Stimulated activated memory B cell treated with anti-CD40 and anti-IgM and Interleukin-4, amounts not matched to agents 10 μg/mL and 1 μg/mL and 100 μg/mL, for 72 hours (primary cell): Measurements from ENCODE around the gene TRIM54.

ENCODE experiments used
- ATAC-seq: fragments of 150-1000 bp; cut with Tn5 transposase; 2 replicates; pipeline ENCODE4 v1.10.0; 2021
- H3K27ac Mint-ChIP-seq: one replicate; pipeline ENCODE4 v1.8.0; 2022; ENCODE audit warnings: mild to moderate bottlenecking, mixed read lengths
- H3K27me3 Mint-ChIP-seq: one replicate; pipeline ENCODE4 v1.8.0; 2022; ENCODE audit warnings: mixed read lengths
- H3K36me3 Mint-ChIP-seq: one replicate; pipeline ENCODE4 v1.8.0; 2022; ENCODE audit warnings: mixed read lengths
- H3K4me1 Mint-ChIP-seq: one replicate; pipeline ENCODE4 v1.8.0; 2022; ENCODE audit warnings: mixed read lengths
- H3K4me3 Mint-ChIP-seq: one replicate; pipeline ENCODE4 v1.8.0; 2022; ENCODE audit warnings: mild to moderate bottlenecking, moderate library complexity, mixed read lengths
- H3K9me3 Mint-ChIP-seq: one replicate; pipeline ENCODE4 v1.8.0; 2022; ENCODE audit warnings: mixed read lengths

The TRIM54 gene

GRCh38 chr2:27281855-27282559 is at the start of gene TRIM54:
TSS of gene TRIM54 (plus strand) at chr2:27282429. CDS start at chr2:27282732, 303 bp downstream.
- Mint-ChIP-seq H3K4me1 (peaks cover 9% of the 10 kb centered on the region), H3K36me3 (no peaks in the 10 kb centered on the region), H3K27me3 (peaks cover 41% of the 10 kb centered on the region), H3K27ac (no peak within 1 kb of the TSS), H3K4me3 (no peak within 1 kb of the TSS), H3K9me3 (no peaks in the 10 kb centered on the region)
- no peak for ATAC-seq

GRCh38 chr2:27233341-27233740 is 48.9 kb upstream of the TRIM54 start:
- Mint-ChIP-seq H3K4me3 (no peak overlapping the region), H3K4me1 (no peaks in the 10 kb centered on the region), H3K27ac (no peak overlapping the region), H3K9me3 (no peaks in the 10 kb centered on the region), H3K36me3 (peaks cover 77% of the 10 kb centered on the region), H3K27me3 (no peaks in the 10 kb centered on the region)
- ATAC-seq = no peak

- H3K36me3 Mint-ChIP-seq = peaks cover 88% of the 10 kb centered on the region
Measured at GRCh38 chr2:27236136-27236535, 46.1 kb upstream of the TRIM54 start.

GRCh38 chr2:27236626-27237025 is 45.6 kb upstream of the TRIM54 start:
- H3K4me3 Mint-ChIP-seq = no peak overlapping the region
- H3K36me3 Mint-ChIP-seq = peaks cover 88% of the 10 kb centered on the region
- H3K27ac Mint-ChIP-seq = no peak overlapping the region
- no peak for ATAC-seq
- no peaks in the 10 kb centered on the region for H3K27me3 Mint-ChIP-seq
- H3K4me1 Mint-ChIP-seq = no peaks in the 10 kb centered on the region
- H3K9me3 Mint-ChIP-seq = no peaks in the 10 kb centered on the region

More at GRCh38 chr2:27236136-27236535, 46.1 kb upstream of the TRIM54 start:
- no peaks in the 10 kb centered on the region for H3K27me3 Mint-ChIP-seq
- no peaks in the 10 kb centered on the region for H3K4me1 Mint-ChIP-seq
- H3K4me3 Mint-ChIP-seq = no peak overlapping the region
- H3K9me3 Mint-ChIP-seq = no peaks in the 10 kb centered on the region
- ATAC-seq = no peak
- H3K27ac Mint-ChIP-seq = no peak overlapping the region

- Mint-ChIP-seq H3K9me3 (no peaks in the 10 kb centered on the region), H3K27ac (no peak overlapping the region), H3K4me1 (no peaks in the 10 kb centered on the region), H3K4me3 (no peak overlapping the region), H3K27me3 (no peaks in the 10 kb centered on the region), H3K36me3 (peaks cover 88% of the 10 kb centered on the region)
- ATAC-seq = no peak
Measured at GRCh38 chr2:27237341-27237945, 44.8 kb upstream of the TRIM54 start.

- Mint-ChIP-seq H3K36me3 (peaks cover 89% of the 10 kb centered on the region), H3K27ac (no peak overlapping the region), H3K4me3 (no peak overlapping the region), H3K27me3 (no peaks in the 10 kb centered on the region), H3K9me3 (no peaks in the 10 kb centered on the region), H3K4me1 (no peaks in the 10 kb centered on the region)
- no peak for ATAC-seq
Measured at GRCh38 chr2:27238976-27239375, 43.3 kb upstream of the TRIM54 start.

- H3K27me3 Mint-ChIP-seq = no peaks in the 10 kb centered on the region
- no peak for ATAC-seq
- no peak overlapping the region for H3K27ac Mint-ChIP-seq
- peaks cover 82% of the 10 kb centered on the region for H3K36me3 Mint-ChIP-seq
- H3K4me3 Mint-ChIP-seq = no peak overlapping the region
- H3K9me3 Mint-ChIP-seq = no peaks in the 10 kb centered on the region
- no peaks in the 10 kb centered on the region for H3K4me1 Mint-ChIP-seq
Measured at GRCh38 chr2:27240406-27240805, 41.8 kb upstream of the TRIM54 start.

- Mint-ChIP-seq H3K36me3 (peaks cover 71% of the 10 kb centered on the region), H3K9me3 (no peaks in the 10 kb centered on the region), H3K4me1 (no peaks in the 10 kb centered on the region), H3K27me3 (no peaks in the 10 kb centered on the region), H3K27ac (no peak overlapping the region), H3K4me3 (no peak overlapping the region)
- no peak for ATAC-seq
Measured at GRCh38 chr2:27241761-27242613, 40.2 kb upstream of the TRIM54 start.

GRCh38 chr2:27242614-27242951 is 39.6 kb upstream of the TRIM54 start:
- Mint-ChIP-seq H3K36me3 (peaks cover 65% of the 10 kb centered on the region), H3K27ac (no peak overlapping the region), H3K4me1 (no peaks in the 10 kb centered on the region), H3K4me3 (no peak overlapping the region), H3K27me3 (no peaks in the 10 kb centered on the region), H3K9me3 (no peaks in the 10 kb centered on the region)
- ATAC-seq = no peak

- no peaks in the 10 kb centered on the region for H3K9me3 Mint-ChIP-seq
- H3K27me3 Mint-ChIP-seq = peaks cover 6% of the 10 kb centered on the region
- no peaks in the 10 kb centered on the region for H3K4me1 Mint-ChIP-seq
- H3K36me3 Mint-ChIP-seq = peaks cover 55% of the 10 kb centered on the region
- no peak for ATAC-seq
- H3K27ac Mint-ChIP-seq = no peak overlapping the region
- H3K4me3 Mint-ChIP-seq = no peak overlapping the region
Measured at GRCh38 chr2:27243391-27244130, 38.7 kb upstream of the TRIM54 start.

GRCh38 chr2:27245116-27245515 is 37.1 kb upstream of the TRIM54 start:
- Mint-ChIP-seq H3K9me3 (no peaks in the 10 kb centered on the region), H3K27ac (no peak overlapping the region)
- no peak for ATAC-seq

GRCh38 chr2:27245626-27246025 is 36.6 kb upstream of the TRIM54 start:
- ATAC-seq = no peak
- Mint-ChIP-seq H3K27me3 (peaks cover 12% of the 10 kb centered on the region), H3K36me3 (peaks cover 37% of the 10 kb centered on the region), H3K27ac (no peak overlapping the region), H3K4me1 (peaks cover 3% of the 10 kb centered on the region), H3K9me3 (no peaks in the 10 kb centered on the region), H3K4me3 (no peak overlapping the region)

More at GRCh38 chr2:27245116-27245515, 37.1 kb upstream of the TRIM54 start:
- no peaks in the 10 kb centered on the region for H3K4me1 Mint-ChIP-seq
- H3K36me3 Mint-ChIP-seq = peaks cover 42% of the 10 kb centered on the region
- peaks cover 8% of the 10 kb centered on the region for H3K27me3 Mint-ChIP-seq
- no peak overlapping the region for H3K4me3 Mint-ChIP-seq

GRCh38 chr2:27247893-27248292 is 34.3 kb upstream of the TRIM54 start:
- H3K27ac Mint-ChIP-seq = no peak overlapping the region
- no peak for ATAC-seq
- peaks cover 25% of the 10 kb centered on the region for H3K27me3 Mint-ChIP-seq
- peaks cover 14% of the 10 kb centered on the region for H3K36me3 Mint-ChIP-seq
- no peaks in the 10 kb centered on the region for H3K9me3 Mint-ChIP-seq
- peaks cover 9% of the 10 kb centered on the region for H3K4me1 Mint-ChIP-seq
- no peak overlapping the region for H3K4me3 Mint-ChIP-seq

- H3K4me1 Mint-ChIP-seq = peaks cover 9% of the 10 kb centered on the region
Measured at GRCh38 chr2:27249159-27249890, 32.9 kb upstream of the TRIM54 start.

More at GRCh38 chr2:27249159-27249890, 32.9 kb upstream of the TRIM54 start:
- Mint-ChIP-seq H3K27me3 (peaks cover 28% of the 10 kb centered on the region), H3K36me3 (no peaks in the 10 kb centered on the region), H3K27ac (no peak overlapping the region), H3K9me3 (no peaks in the 10 kb centered on the region), H3K4me3 (no peak overlapping the region)
- no peak for ATAC-seq
